ENCODE data around the gene PRKAG2. TPM values are rescaled to one million over a fixed set of nuclear protein-coding genes. Genes with fewer than 3 reads are reported as not detected.
A peak's percentile ranks its signal among the peaks of the same experiment; 100 is the strongest.
"Not testable (repeated sequence)": the region's sequence is repeated elsewhere in the genome, so short reads cannot be mapped to it uniquely, and the experiment has no call there.

PRKAG2 gene
- total RNA-seq, 1 donor from 2014 or later, result 35.4 TPM

- Histone ChIP-seq H3K27ac (no peak overlapping the region), H3K4me1 (peaks cover 10% of the 10 kb centered on the region), H3K27me3 (ENCODE audit: low read depth) (no peaks in the 10 kb centered on the region), H3K36me3 (no peaks in the 10 kb centered on the region), H3K9me3 (no peaks in the 10 kb centered on the region), H3K4me3 (no peak overlapping the region)
- TF ChIP-seq, protein P1, sequence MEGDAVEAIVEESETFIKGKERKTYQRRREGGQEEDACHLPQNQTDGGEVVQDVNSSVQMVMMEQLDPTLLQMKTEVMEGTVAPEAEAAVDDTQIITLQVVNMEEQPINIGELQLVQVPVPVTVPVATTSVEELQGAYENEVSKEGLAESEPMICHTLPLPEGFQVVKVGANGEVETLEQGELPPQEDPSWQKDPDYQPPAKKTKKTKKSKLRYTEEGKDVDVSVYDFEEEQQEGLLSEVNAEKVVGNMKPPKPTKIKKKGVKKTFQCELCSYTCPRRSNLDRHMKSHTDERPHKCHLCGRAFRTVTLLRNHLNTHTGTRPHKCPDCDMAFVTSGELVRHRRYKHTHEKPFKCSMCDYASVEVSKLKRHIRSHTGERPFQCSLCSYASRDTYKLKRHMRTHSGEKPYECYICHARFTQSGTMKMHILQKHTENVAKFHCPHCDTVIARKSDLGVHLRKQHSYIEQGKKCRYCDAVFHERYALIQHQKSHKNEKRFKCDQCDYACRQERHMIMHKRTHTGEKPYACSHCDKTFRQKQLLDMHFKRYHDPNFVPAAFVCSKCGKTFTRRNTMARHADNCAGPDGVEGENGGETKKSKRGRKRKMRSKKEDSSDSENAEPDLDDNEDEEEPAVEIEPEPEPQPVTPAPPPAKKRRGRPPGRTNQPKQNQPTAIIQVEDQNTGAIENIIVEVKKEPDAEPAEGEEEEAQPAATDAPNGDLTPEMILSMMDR (IDR thresholded peaks at IDR 0.05), result no peak
- peak; percentile 38 for DNase-seq
- intact Hi-C loops (cut with DNase I), result no loop called here
- ATAC-seq, result no peak
Measured at GRCh38 chr7:151786241-151786640, 90.7 kb downstream of the PRKAG2 start.

- Histone ChIP-seq H3K36me3 (peaks cover 4% of the 10 kb centered on the region), H3K9me3 (no peaks in the 10 kb centered on the region), H3K4me3 (no peak overlapping the region), H3K27ac (no peak overlapping the region), H3K4me1 (peaks cover 10% of the 10 kb centered on the region), H3K27me3 (ENCODE audit: low read depth) (no peaks in the 10 kb centered on the region)
- TF ChIP-seq, protein P1 (IDR thresholded peaks at IDR 0.05), result no peak
- DNase-seq, result no peak
- no peak for ATAC-seq
- intact Hi-C loops (cut with DNase I), result no loop called here
Measured at GRCh38 chr7:151785681-151785965, 91.3 kb downstream of the PRKAG2 start.

GRCh38 chr7:151784853-151785680 is 91.8 kb downstream of the PRKAG2 start:
- intact Hi-C loops (cut with DNase I), result no loop called here
- H3K9me3 ChIP-seq, result no peaks in the 10 kb centered on the region
- no peaks in the 10 kb centered on the region for H3K27me3 ChIP-seq (ENCODE audit: low read depth)
- peaks cover 10% of the 10 kb centered on the region for H3K4me1 ChIP-seq
- peaks cover 9% of the 10 kb centered on the region for H3K36me3 ChIP-seq
- TF ChIP-seq, protein P1 (IDR thresholded peaks at IDR 0.05), result no peak
- H3K4me3 ChIP-seq, result no peak overlapping the region
- no peak for ATAC-seq
- no peak for DNase-seq
- no peak overlapping the region for H3K27ac ChIP-seq

DNA sequence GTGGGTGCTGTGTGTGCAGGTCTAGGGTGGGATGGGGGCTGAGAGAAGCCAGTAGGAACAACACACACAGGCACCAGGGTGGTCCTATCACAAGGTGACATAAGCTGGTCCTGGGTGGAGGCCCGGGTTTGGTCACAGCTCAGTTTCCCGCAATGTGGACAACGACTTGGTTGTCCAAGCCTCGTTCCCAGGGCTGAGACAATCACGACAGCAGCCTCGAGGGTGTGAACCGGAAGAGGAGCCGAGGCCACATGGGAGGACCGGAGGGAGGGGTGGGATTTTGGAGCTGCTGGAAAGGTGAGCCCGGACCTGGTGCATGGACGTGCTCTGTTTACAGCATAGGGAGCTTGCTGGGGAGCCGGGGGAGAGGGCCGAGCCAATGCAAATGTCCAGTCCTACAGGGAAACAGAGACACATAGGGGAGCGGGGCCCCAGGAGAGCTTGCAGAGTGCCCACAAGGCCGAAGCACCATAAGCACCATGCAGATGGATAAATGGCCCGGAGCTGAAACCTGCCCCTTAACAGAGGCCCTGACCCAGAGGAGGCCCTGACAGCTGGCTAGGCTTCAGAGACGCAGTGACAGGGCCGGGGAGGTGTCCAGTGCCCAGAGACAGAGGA is 92.8 kb downstream of the PRKAG2 start:
- no peaks in the 10 kb centered on the region for H3K9me3 ChIP-seq
- peaks cover 10% of the 10 kb centered on the region for H3K4me1 ChIP-seq
- TF ChIP-seq, protein P1 (IDR thresholded peaks at IDR 0.05), result no peak
- DNase-seq, result peak; percentile 38
- H3K4me3 ChIP-seq, result no peak overlapping the region
- peaks cover 9% of the 10 kb centered on the region for H3K36me3 ChIP-seq
- intact Hi-C loops (cut with DNase I), result no loop called here
- ATAC-seq, result no peak
- no peak overlapping the region for H3K27ac ChIP-seq
- no peaks in the 10 kb centered on the region for H3K27me3 ChIP-seq (ENCODE audit: low read depth)

GRCh38 chr7:151782598-151783448 is 94.1 kb downstream of the PRKAG2 start:
- H3K27ac ChIP-seq, result peak overlapping the region; percentile 27
- ATAC-seq (peak; percentile 93 to 94), DNase-seq (peak; percentile 85)
- TF ChIP-seq, protein P1 (IDR thresholded peaks at IDR 0.05), result peak; percentile 92
- H3K27me3 ChIP-seq (ENCODE audit: low read depth), result no peaks in the 10 kb centered on the region
- H3K9me3 ChIP-seq, result no peaks in the 10 kb centered on the region
- intact Hi-C loops (cut with DNase I), result no loop called here
- peaks cover 10% of the 10 kb centered on the region for H3K4me1 ChIP-seq
- peak overlapping the region; percentile 32 for H3K4me3 ChIP-seq
- peaks cover 9% of the 10 kb centered on the region for H3K36me3 ChIP-seq

DNA sequence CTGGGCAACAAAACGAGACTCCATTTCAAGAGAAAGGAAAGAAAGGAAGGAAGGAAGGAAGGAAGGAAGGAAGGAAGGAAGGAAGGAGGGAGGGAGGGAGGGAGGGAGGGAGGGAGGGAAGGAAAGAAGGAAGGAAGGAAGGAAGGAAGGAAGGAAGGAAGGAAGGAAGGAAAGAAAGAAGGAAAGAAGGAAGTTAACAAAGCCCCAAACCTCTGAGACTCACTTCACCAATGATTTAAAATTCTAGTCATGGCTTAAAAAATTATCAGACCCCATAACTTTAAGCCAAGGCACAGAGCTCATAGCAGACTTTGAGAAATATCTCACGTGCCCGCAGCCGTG is 94.7 kb downstream of the PRKAG2 start:
- intact Hi-C loops (cut with DNase I); H3K27me3 ChIP-seq (ENCODE audit: low read depth); H3K4me1 ChIP-seq; ATAC-seq; H3K36me3 ChIP-seq; H3K9me3 ChIP-seq; DNase-seq; H3K27ac ChIP-seq; H3K4me3 ChIP-seq: not testable (repeated sequence)

Measured in lower lobe of right lung (tissue), 2 donors.